ENCODE results near the gene PCAT6. TPM values are rescaled to one million over a fixed set of nuclear protein-coding genes. Genes with fewer than 3 reads are reported as not detected.
A peak's percentile ranks its signal among the peaks of the same experiment; 100 is the strongest.

PCAT6 gene
- total RNA-seq, 1 experiment from 2014 or later, result 2.2 TPM

GRCh38 chr1:202811296-202812175 lies 782 bp downstream of the PCAT6 start:
- Histone ChIP-seq H3K9me3 (ENCODE audit: control insufficient read depth, insufficient read depth, low read depth, low read length) (no peaks in the 10 kb centered on the region), H3K36me3 (ENCODE audit: control insufficient read depth, insufficient read depth, low read length) (no peaks in the 10 kb centered on the region; the same call in 1 of the 2 replicates), H3K4me1 (ENCODE audit: control insufficient read depth, insufficient read depth, low read length) (peaks cover 11% of the 10 kb centered on the region), H3K4me3 (ENCODE audit: low read depth in 2 of 2, low read length in 2 of 2) (peak overlapping the region; percentile 73 to 78), H3K27ac (ENCODE audit: low read length) (peak overlapping the region; percentile 72), H3K27me3 (ENCODE audit: control insufficient read depth, insufficient read depth, low read length) (no peaks in the 10 kb centered on the region)
- TF ChIP-seq POLR2AphosphoS5 (IDR thresholded peaks at IDR 0.05; ENCODE audit: low read depth, low read length), result no peak
- no peak for TF ChIP-seq CTCF (IDR thresholded peaks at IDR 0.05)
- no peak for TF ChIP-seq SIN3A (IDR thresholded peaks at IDR 0.05; ENCODE audit: borderline replicate concordance, insufficient read depth, low read depth, low read length)
- TF ChIP-seq TCF7L2 (IDR thresholded peaks at IDR 0.05; ENCODE audit: low read depth, low read length), result no peak
- TF ChIP-seq REST (IDR thresholded peaks at IDR 0.05; ENCODE audit: insufficient read depth in 1 of 2, low read depth in 2 of 2, low read length in 1 of 2), result no peak
- ChIA-PET POLR2A (interaction anchor here (0.5 to 0.7 kb wide), 2 partner anchors 32 to 466 kb away, joined by 3 to 4 read pairs; no protein-coding TSS in a partner anchor), CTCF (interaction anchor here (0.6 kb wide), 1 partner anchor 92 kb away, joined by 4 read pairs; no protein-coding TSS in a partner anchor)
- DNase-seq (ENCODE audit: low read depth, low spot score) (no peak), ATAC-seq (no peak)
- intact Hi-C loops (cut with micrococcal nuclease; ENCODE audit: unreplicated experiment) (no loop called here), in situ Hi-C loops (cut with HindIII; ENCODE audit: low pct_unique_long_range_greater_than_20kb, low sequenced_read_pairs) (no loop called here)
- TSS peak; percentile 77 for BruUV-seq (replicated peaks)

GRCh38 chr1:202812176-202813026 lies 1.6 kb downstream of the PCAT6 start:
- Histone ChIP-seq H3K4me1 (ENCODE audit: control insufficient read depth, insufficient read depth, low read length) (peaks cover 11% of the 10 kb centered on the region), H3K36me3 (ENCODE audit: control insufficient read depth, insufficient read depth, low read length) (no peaks in the 10 kb centered on the region; the same call in 1 of the 2 replicates), H3K27ac (ENCODE audit: low read length) (no peak overlapping the region), H3K4me3 (ENCODE audit: low read depth in 2 of 2, low read length in 2 of 2) (peak overlapping the region in 1 of 2 experiments; percentile 78; a peak in 1 of 4 replicates), H3K27me3 (ENCODE audit: control insufficient read depth, insufficient read depth, low read length) (no peaks in the 10 kb centered on the region), H3K9me3 (ENCODE audit: control insufficient read depth, insufficient read depth, low read depth, low read length) (no peaks in the 10 kb centered on the region)
- intact Hi-C loops (cut with micrococcal nuclease; ENCODE audit: unreplicated experiment) (no loop called here), in situ Hi-C loops (cut with HindIII; ENCODE audit: low pct_unique_long_range_greater_than_20kb, low sequenced_read_pairs) (no loop called here)
- TF ChIP-seq TCF7L2 (IDR thresholded peaks at IDR 0.05; ENCODE audit: low read depth, low read length), result no peak
- TF ChIP-seq SIN3A (IDR thresholded peaks at IDR 0.05; ENCODE audit: borderline replicate concordance, insufficient read depth, low read depth, low read length), result no peak
- TF ChIP-seq POLR2AphosphoS5 (IDR thresholded peaks at IDR 0.05; ENCODE audit: low read depth, low read length), result no peak
- TF ChIP-seq REST (IDR thresholded peaks at IDR 0.05; ENCODE audit: insufficient read depth in 1 of 2, low read depth in 2 of 2, low read length in 1 of 2), result no peak
- no peak for TF ChIP-seq CTCF (IDR thresholded peaks at IDR 0.05)
- DNase-seq (ENCODE audit: low read depth, low spot score) (no peak), ATAC-seq (no peak)
- no TSS peak for BruUV-seq (replicated peaks)
- CTCF ChIA-PET, result interaction anchor here (0.6 kb wide), 1 partner anchor 93 kb away, joined by 4 read pairs; no protein-coding TSS in a partner anchor
- POLR2A ChIA-PET, result interaction anchor here (0.7 kb wide), 1 partner anchor 31 kb away, joined by 3 read pairs; no protein-coding TSS in a partner anchor

Measured in Panc1 (cell line).